Esophagus muscularis mucosa (tissue), 4 donors: Measurements from ENCODE around the gene PFDN1. TPM values are rescaled to one million over a fixed set of nuclear protein-coding genes. Genes with fewer than 3 reads are reported as not detected.

ENCODE experiments used
- DNase-seq: peaks from one replicate; pipeline ENCODE4 v3.0.0-alpha.2; 2017; ENCODE audit errors: extremely low spot score
- H3K27ac ChIP-seq, 4 donors: fragments of 200-600 bp; sonication (generic); replicated peaks in 1 of 4; 1 replicate in 3 of 4; 2 replicates in 1 of 4; pipeline ENCODE4 v1.5.1; 2016 to 2019; ENCODE audit warnings: mild to moderate bottlenecking in 1 of 4
- H3K27me3 ChIP-seq, 4 donors: fragments of 200-600 bp; sonication (generic); one replicate each; pipeline versions ENCODE4 v1.5.1 to v1.6.0; 2016 to 2019
- H3K36me3 ChIP-seq, 4 donors: fragments of 200-600 bp; sonication (generic); one replicate each; pipeline ENCODE4 v1.5.1; 2016 to 2019
- H3K4me1 ChIP-seq, 4 donors: fragments of 200-600 bp; sonication (generic); one replicate each; pipeline ENCODE4 v1.5.1; 2016 to 2019
- H3K4me3 ChIP-seq, 4 donors: fragments of 200-600 bp; sonication (generic); 1 replicate in 2 of 4; 2 replicates in 2 of 4; pipeline ENCODE4 v1.5.1; 2016 to 2019; ENCODE audit warnings: mild to moderate bottlenecking in 4 of 4, moderate library complexity in 1 of 4
- H3K9me3 ChIP-seq, 4 donors: fragments of 200-600 bp; sonication (generic); 1 replicate in 3 of 4; 2 replicates in 1 of 4; pipeline ENCODE4 v1.5.1; 2016 to 2019
- EP300 ChIP-seq: sonication (generic); formaldehyde crosslinking; IDR thresholded peaks from one replicate; pipeline ENCODE4 v1.6.1; 2017; ENCODE audit warnings: antibody characterized with exemption
- POLR2A ChIP-seq: fragments of 450-650 bp; IDR thresholded peaks from one replicate; pipeline ENCODE4 v1.6.1; 2017; ENCODE audit warnings: antibody characterized with exemption, moderate library complexity, mild to moderate bottlenecking, low read depth
- POLR2AphosphoS5 ChIP-seq, 2 donors: sonication (generic); formaldehyde crosslinking; IDR thresholded peaks; one replicate each; pipeline ENCODE4 v1.6.1; 2017; ENCODE audit warnings: antibody characterized with exemption in 2 of 2
- WGBS: methylation state at CpG from one replicate; pipeline ENCODE4 v1.1.5; 2018; 5-methylcytosine and 5-hydroxymethylcytosine counted together
- intact Hi-C: fragments of 100-400 bp; cut with DNase I; formaldehyde crosslinking; loops from one replicate; pipeline ENCODE4 v1.15.1; 2023
- total RNA-seq, 4 donors: library from RNA; depleted of rRNA; stranded (reverse); fragments of >200 nt; gene quantifications; one replicate each; pipeline versions ENCODE4 v1.1.0 to v1.2.1, GENCODE V29; 2016
- TF ChIP-seq, protein P1 (sequence below), 3 experiments: fragments of 200-600 bp in 2 of 3; fragments of 450-650 bp in 1 of 3; sonication (generic) in 2 of 3; IDR thresholded peaks; one replicate each; pipeline ENCODE4 v1.5.1; 2017 to 2019; ENCODE audit warnings: antibody characterized with exemption in 3 of 3, mild to moderate bottlenecking in 2 of 3, moderate library complexity in 1 of 3

PFDN1 gene
- total RNA-seq, 4 donors from 2014 or later: 84.8 to 126 (median 101) TPM

DNA sequence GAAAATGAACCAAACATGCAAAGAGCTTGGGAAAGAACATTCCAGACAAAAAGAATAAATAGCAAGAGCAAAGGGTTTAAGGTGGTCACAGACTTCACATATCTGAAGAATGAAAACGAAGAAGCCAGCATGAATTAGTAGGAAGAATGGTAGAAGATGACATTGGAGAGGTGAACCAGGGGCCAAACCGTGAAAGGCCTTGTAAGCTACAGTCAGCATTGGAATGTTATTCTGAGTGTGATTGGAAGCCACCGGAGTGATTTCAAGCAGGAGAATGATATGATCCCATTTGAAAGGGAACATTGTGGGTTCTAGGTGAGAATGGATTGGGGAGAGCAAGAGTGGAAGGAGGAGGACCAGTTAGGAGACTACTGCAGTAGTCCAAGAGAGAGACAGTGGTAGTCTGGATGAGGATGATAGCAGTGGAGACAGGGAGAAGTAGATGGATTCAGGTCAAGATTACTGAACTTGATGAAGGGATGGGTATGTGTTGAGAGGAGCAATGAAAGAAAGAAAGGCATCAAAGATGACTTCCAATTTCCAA lies 6.9 kb upstream of the PFDN1 start:
- TF ChIP-seq POLR2A (no peak), EP300 (no peak), POLR2AphosphoS5 (IDR thresholded peaks at IDR 0.05) (no peak)
- TF ChIP-seq, protein P1, sequence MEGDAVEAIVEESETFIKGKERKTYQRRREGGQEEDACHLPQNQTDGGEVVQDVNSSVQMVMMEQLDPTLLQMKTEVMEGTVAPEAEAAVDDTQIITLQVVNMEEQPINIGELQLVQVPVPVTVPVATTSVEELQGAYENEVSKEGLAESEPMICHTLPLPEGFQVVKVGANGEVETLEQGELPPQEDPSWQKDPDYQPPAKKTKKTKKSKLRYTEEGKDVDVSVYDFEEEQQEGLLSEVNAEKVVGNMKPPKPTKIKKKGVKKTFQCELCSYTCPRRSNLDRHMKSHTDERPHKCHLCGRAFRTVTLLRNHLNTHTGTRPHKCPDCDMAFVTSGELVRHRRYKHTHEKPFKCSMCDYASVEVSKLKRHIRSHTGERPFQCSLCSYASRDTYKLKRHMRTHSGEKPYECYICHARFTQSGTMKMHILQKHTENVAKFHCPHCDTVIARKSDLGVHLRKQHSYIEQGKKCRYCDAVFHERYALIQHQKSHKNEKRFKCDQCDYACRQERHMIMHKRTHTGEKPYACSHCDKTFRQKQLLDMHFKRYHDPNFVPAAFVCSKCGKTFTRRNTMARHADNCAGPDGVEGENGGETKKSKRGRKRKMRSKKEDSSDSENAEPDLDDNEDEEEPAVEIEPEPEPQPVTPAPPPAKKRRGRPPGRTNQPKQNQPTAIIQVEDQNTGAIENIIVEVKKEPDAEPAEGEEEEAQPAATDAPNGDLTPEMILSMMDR (IDR thresholded peaks at IDR 0.05): no peak
- intact Hi-C loops: no loop called here
- no peaks in the 10 kb centered on the region for H3K27me3 ChIP-seq
- no peak for DNase-seq
- WGBS: 86% methylated on average over 3 of the region's 3 CpGs
- no peaks in the 10 kb centered on the region for H3K36me3 ChIP-seq
- no peaks in the 10 kb centered on the region for H3K9me3 ChIP-seq
- H3K4me3 ChIP-seq: no peak overlapping the region
- peak overlapping the region in 1 of 4 donors; percentile 81 for H3K27ac ChIP-seq
- H3K4me1 ChIP-seq: peaks cover 27 to 34% (median 31%) of the 10 kb centered on the region in 4 donors

DNA sequence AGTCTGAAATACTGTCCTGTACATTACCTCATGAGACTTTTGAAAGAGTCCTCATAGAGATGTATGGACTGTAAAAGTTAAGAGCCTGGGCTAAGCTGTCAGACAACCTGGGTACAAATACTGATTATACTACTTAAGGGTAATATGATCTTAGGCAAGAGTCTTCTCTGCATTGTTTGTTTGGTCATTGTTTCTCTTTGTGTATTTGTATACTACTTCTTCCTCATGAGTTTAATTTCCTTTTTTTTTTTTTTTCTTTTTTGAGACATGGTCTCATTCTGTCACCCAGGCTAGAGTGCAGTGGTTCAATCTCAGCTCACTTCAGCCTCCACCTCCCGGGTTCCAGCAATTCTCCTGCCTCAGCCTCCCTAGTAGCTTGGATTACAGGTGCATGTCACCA lies 2.6 kb upstream of the PFDN1 start:
- DNase-seq: no peak
- H3K4me1 ChIP-seq: peaks cover 22 to 33% (median 27%) of the 10 kb centered on the region in 4 donors
- intact Hi-C loops: no loop called here
- no peak overlapping the region for H3K27ac ChIP-seq
- H3K27me3 ChIP-seq: no peaks in the 10 kb centered on the region
- no peak overlapping the region for H3K4me3 ChIP-seq
- TF ChIP-seq POLR2A (no peak), POLR2AphosphoS5 (IDR thresholded peaks at IDR 0.05) (no peak), EP300 (no peak)
- TF ChIP-seq, protein P1 (IDR thresholded peaks at IDR 0.05): no peak
- 87% methylated on average over 1 of the region's 1 CpG for WGBS
- H3K9me3 ChIP-seq: no peaks in the 10 kb centered on the region
- H3K36me3 ChIP-seq: no peaks in the 10 kb centered on the region

DNA sequence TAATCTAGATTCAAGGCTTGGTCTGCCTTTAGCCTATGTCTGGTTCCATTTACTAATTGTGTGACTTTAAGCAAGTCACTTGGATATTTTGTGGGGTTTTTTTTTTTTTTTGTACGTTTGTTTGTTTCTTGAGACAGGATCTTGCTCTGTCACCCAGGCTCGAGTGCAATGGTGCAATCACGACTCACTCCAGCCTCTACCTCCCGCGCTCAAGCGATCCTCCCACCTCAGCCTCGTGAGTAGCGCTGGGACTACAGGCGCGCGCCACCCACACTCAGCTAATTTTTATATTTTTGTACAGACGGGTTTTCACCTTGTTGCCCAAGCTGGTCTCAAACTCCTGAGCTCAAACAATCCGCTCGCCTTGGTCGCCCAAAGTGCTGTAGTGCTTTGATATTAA lies 1.1 kb upstream of the PFDN1 start:
- Histone ChIP-seq H3K9me3 (no peaks in the 10 kb centered on the region), H3K27me3 (no peaks in the 10 kb centered on the region), H3K27ac (no peak overlapping the region), H3K4me1 (peaks cover 25 to 40% (median 34%) of the 10 kb centered on the region in 4 donors), H3K4me3 (peak overlapping the region in 1 of 4 donors; percentile 64), H3K36me3 (peaks cover 0 to 13% (median 12%) of the 10 kb centered on the region in 4 donors)
- WGBS: 91% methylated on average over 15 of the region's 15 CpGs
- no peak for DNase-seq
- intact Hi-C loops: loop anchor here (5.0 kb wide), 1 partner anchor 43 kb away; the partner anchor contains the start of gene HBEGF
- TF ChIP-seq EP300: no peak
- TF ChIP-seq, protein P1 (IDR thresholded peaks at IDR 0.05): no peak
- TF ChIP-seq POLR2A: no peak
- no peak for TF ChIP-seq POLR2AphosphoS5 (IDR thresholded peaks at IDR 0.05)

DNA sequence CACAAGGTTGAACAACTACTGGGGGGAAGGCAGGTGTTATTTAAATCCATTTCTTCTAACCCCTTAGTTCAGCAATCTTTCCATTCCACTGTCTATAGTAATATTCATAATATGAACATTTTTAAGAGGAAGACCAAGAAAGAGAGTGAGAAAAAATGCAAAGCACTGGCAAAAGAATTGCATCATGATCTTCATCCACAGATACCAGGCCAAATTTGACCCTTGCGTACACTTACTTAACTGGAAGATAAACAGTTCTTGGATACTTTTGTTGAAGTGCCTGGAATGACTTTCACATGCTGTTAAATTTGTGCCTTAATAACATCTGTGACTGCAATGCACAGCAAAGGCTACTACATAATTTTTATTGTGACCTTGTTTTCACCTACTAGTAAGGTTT lies 1.8 kb downstream of the PFDN1 start:
- Histone ChIP-seq H3K36me3 (peaks cover 0 to 16% (median 12%) of the 10 kb centered on the region in 4 donors), H3K4me3 (no peak overlapping the region), H3K9me3 (no peaks in the 10 kb centered on the region), H3K4me1 (peaks cover 42 to 68% (median 58%) of the 10 kb centered on the region in 4 donors), H3K27ac (no peak overlapping the region), H3K27me3 (no peaks in the 10 kb centered on the region)
- no peak for TF ChIP-seq EP300
- TF ChIP-seq, protein P1 (IDR thresholded peaks at IDR 0.05): no peak
- TF ChIP-seq POLR2AphosphoS5 (IDR thresholded peaks at IDR 0.05): no peak
- no peak for TF ChIP-seq POLR2A
- WGBS: 76% methylated on average over 1 of the region's 1 CpG
- intact Hi-C loops: loop anchor here (5.0 kb wide), 1 partner anchor 46 kb away; the partner anchor contains the start of gene HBEGF
- DNase-seq: no peak

DNA sequence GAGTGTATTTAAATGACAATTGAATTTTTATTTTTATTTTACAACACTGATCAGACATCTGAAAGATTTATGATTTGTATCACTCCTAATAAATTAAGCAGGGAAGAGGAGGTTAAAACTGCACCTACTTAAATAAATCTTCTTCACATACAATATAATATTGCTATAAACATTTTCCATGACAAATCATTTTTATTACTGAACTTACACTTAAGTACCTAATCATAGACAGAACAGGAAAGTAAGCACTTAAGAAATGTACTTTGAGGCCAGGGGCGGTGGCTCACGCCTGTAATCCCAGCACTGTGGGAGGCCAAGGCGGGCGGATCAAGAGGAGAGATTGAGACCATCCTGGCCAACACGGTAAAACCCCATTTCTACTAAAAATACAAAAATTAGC lies 3.8 kb downstream of the PFDN1 start:
- intact Hi-C loops: no loop called here
- WGBS: 92% methylated on average over 5 of the region's 5 CpGs
- TF ChIP-seq, protein P1 (IDR thresholded peaks at IDR 0.05): no peak
- TF ChIP-seq POLR2AphosphoS5 (IDR thresholded peaks at IDR 0.05): no peak
- no peak for TF ChIP-seq EP300
- no peak for TF ChIP-seq POLR2A

More for the DNA sequence above, 3.8 kb downstream of the PFDN1 start:
- DNase-seq: no peak
- peak overlapping the region; percentile 14 to 58 (median 40) for H3K27ac ChIP-seq
- H3K27me3 ChIP-seq: no peaks in the 10 kb centered on the region
- H3K9me3 ChIP-seq: no peaks in the 10 kb centered on the region
- H3K36me3 ChIP-seq: peaks cover 0 to 16% (median 12%) of the 10 kb centered on the region in 4 donors
- H3K4me3 ChIP-seq: no peak overlapping the region
- H3K4me1 ChIP-seq: peaks cover 59 to 89% (median 77%) of the 10 kb centered on the region in 4 donors
